H1 (cell line): ENCODE data around the gene TP73. TPM values are rescaled to one million over a fixed set of nuclear protein-coding genes. Genes with fewer than 3 reads are reported as not detected.
A peak's percentile ranks its signal among the peaks of the same experiment; 100 is the strongest.

Source experiments
- CTCF ChIA-PET: fragments of 300-600 bp; sonication (Branson Sonifier 250); formaldehyde crosslinking; loops from one replicate; lab custom pipeline; 2021; ENCODE audit not compliant: partially characterized antibody; lab: Charles Lee
- POLR2A ChIA-PET: fragments of 300-600 bp; sonication (Branson Sonifier 250); formaldehyde crosslinking; loops from one replicate; lab custom pipeline; 2021; ENCODE audit warnings: inconsistent platforms; ENCODE audit not compliant: partially characterized antibody; lab: Charles Lee
- DNase-seq, 2 experiments: peaks; one replicate each; pipeline versions ENCODE4 v3.0.0 to v3.0.0-alpha.2; 2010 to 2022; ENCODE audit warnings: low spot score in 2 of 2, low read depth in 1 of 2, mixed read lengths in 1 of 2
- FAIRE-seq: peaks from 2 replicates; lab custom pipeline; 2011; peaks lifted over from hg19 to GRCh38; lab: Jason Lieb, UNC
- H2AFZ ChIP-seq: 2 replicates; pipeline ENCODE4 v1.8.1; 2012; ENCODE audit warnings: low read length, inconsistent platforms
- H2AK5ac ChIP-seq: 2 replicates; pipeline ENCODE4 v1.6.1; 2013; ENCODE audit warnings: low read depth, low read length
- H2BK120ac ChIP-seq: replicated peaks from 2 replicates; pipeline ENCODE3; 2013; ENCODE audit warnings: low read depth, low read length, inconsistent platforms
- H2BK12ac ChIP-seq: 2 replicates; pipeline ENCODE4 v1.6.1; 2013; ENCODE audit warnings: low read depth, low read length
- H2BK15ac ChIP-seq: 2 replicates; pipeline ENCODE4 v1.6.1; 2013; ENCODE audit warnings: low read length
- H2BK20ac ChIP-seq: 2 replicates; pipeline ENCODE4 v1.6.1; 2013; ENCODE audit warnings: low read length
- H2BK5ac ChIP-seq: 2 replicates; pipeline ENCODE4 v1.6.1; 2013; ENCODE audit warnings: low read depth, low read length
- H3K14ac ChIP-seq: 2 replicates; pipeline ENCODE4 v1.6.1; 2013; ENCODE audit warnings: inconsistent platforms; ENCODE audit not compliant: insufficient read length
- H3K18ac ChIP-seq: 2 replicates; pipeline ENCODE4 v1.6.1; 2013; ENCODE audit warnings: low read length; ENCODE audit errors: extremely low read depth
- H3K23ac ChIP-seq: 2 replicates; pipeline ENCODE4 v1.6.1; 2013; ENCODE audit warnings: inconsistent platforms; ENCODE audit not compliant: insufficient read length
- H3K23me2 ChIP-seq: 2 replicates; pipeline ENCODE4 v1.6.1; 2013; ENCODE audit warnings: low read depth, low read length
- H3K27ac ChIP-seq: 2 replicates; pipeline ENCODE4 v1.6.1; 2011; ENCODE audit warnings: low read depth, low read length, inconsistent platforms
- H3K27me3 ChIP-seq, 4 experiments: replicated peaks in 1 of 4; 1 replicate in 1 of 4; 2 replicates in 3 of 4; pipeline versions ENCODE4 v1.6.1 to v1.8.1; 2011 to 2013; ENCODE audit warnings: low read length in 3 of 4, mild to moderate bottlenecking in 3 of 4, inconsistent platforms in 2 of 4, mixed read lengths in 2 of 4, moderate library complexity in 1 of 4; ENCODE audit not compliant: control insufficient read depth in 3 of 4, insufficient read depth in 3 of 4; ENCODE audit errors: extremely low read depth in 1 of 4
- H3K36me3 ChIP-seq, 4 experiments: 2 replicates each; pipeline versions ENCODE4 v1.6.1 to v1.8.1; 2011 to 2013; ENCODE audit warnings: mild to moderate bottlenecking in 4 of 4, low read length in 3 of 4, moderate library complexity in 2 of 4, control low read depth in 1 of 4, inconsistent platforms in 1 of 4; ENCODE audit not compliant: insufficient read depth in 4 of 4, control insufficient read depth in 2 of 4
- H3K4ac ChIP-seq: replicated peaks from 2 replicates; pipeline ENCODE3; 2013; ENCODE audit warnings: low read length, low read depth, mixed read lengths, inconsistent platforms; ENCODE audit not compliant: insufficient read length
- H3K4me1 ChIP-seq, 4 experiments: replicated peaks in 1 of 4; 1 replicate in 1 of 4; 2 replicates in 3 of 4; pipeline versions ENCODE4 v1.6.1 to v1.8.1; 2011 to 2013; ENCODE audit warnings: low read length in 3 of 4, inconsistent platforms in 2 of 4, mixed read lengths in 1 of 4; ENCODE audit not compliant: insufficient read depth in 4 of 4, control insufficient read depth in 3 of 4
- H3K4me2 ChIP-seq, 2 experiments: 2 replicates each; pipeline versions ENCODE4 v1.6.1 to v1.8.1; 2011 to 2013; ENCODE audit warnings: low read depth in 2 of 2, low read length in 2 of 2, control low read depth in 1 of 2, inconsistent platforms in 1 of 2, mild to moderate bottlenecking in 1 of 2; ENCODE audit not compliant: insufficient read depth in 1 of 2
- H3K4me3 ChIP-seq, 4 experiments: fragments of 200-600, 300-600 bp in 1 of 4; sonication (generic), shearing (Covaris generic), sonication (Bioruptor Twin) in 1 of 4; 2 replicates each; pipeline versions ENCODE4 v1.5.1 to v1.8.1; 2011 to 2016; ENCODE audit warnings: low read length in 4 of 4, low read depth in 3 of 4, control low read depth in 2 of 4, inconsistent platforms in 2 of 4, mild to moderate bottlenecking in 2 of 4, mixed read lengths in 1 of 4, moderate library complexity in 1 of 4; ENCODE audit not compliant: insufficient read depth in 2 of 4; ENCODE audit errors: extremely low read depth in 1 of 4
- H3K56ac ChIP-seq: replicated peaks from 2 replicates; pipeline ENCODE3; 2013; ENCODE audit warnings: low read depth, mild to moderate bottlenecking, mixed read lengths, low read length, inconsistent platforms; ENCODE audit not compliant: insufficient read length
- H3K79me1 ChIP-seq: 2 replicates; pipeline ENCODE4 v1.6.1; 2013; ENCODE audit warnings: low read depth, low read length, control low read depth
- H3K79me2 ChIP-seq, 2 experiments: 2 replicates each; pipeline versions ENCODE4 v1.6.1 to v1.8.1; 2012 to 2013; ENCODE audit warnings: low read length in 2 of 2, mild to moderate bottlenecking in 2 of 2, inconsistent platforms in 1 of 2; ENCODE audit not compliant: insufficient read depth in 2 of 2, control insufficient read depth in 1 of 2
- H3K9ac ChIP-seq, 4 experiments: replicated peaks in 1 of 4; 1 replicate in 1 of 4; 2 replicates in 3 of 4; pipeline versions ENCODE4 v1.6.1 to v1.8.1; 2011 to 2013; ENCODE audit warnings: low read depth in 3 of 4, low read length in 3 of 4, control low read depth in 2 of 4, mild to moderate bottlenecking in 2 of 4, moderate library complexity in 2 of 4, inconsistent platforms in 1 of 4; ENCODE audit errors: extremely low read depth in 1 of 4
- H3K9me3 ChIP-seq, 2 experiments: 2 replicates each; pipeline versions ENCODE4 v1.6.1 to v1.8.1; 2012 to 2013; ENCODE audit warnings: mild to moderate bottlenecking in 2 of 2, moderate library complexity in 2 of 2, control low read depth in 1 of 2, inconsistent platforms in 1 of 2, low read depth in 1 of 2, low read length in 1 of 2, mixed read lengths in 1 of 2; ENCODE audit not compliant: insufficient read depth in 2 of 2
- H4K20me1 ChIP-seq, 2 experiments: replicated peaks in 1 of 2; 2 replicates each; pipeline versions ENCODE3 to v1.8.1; 2011 to 2013; ENCODE audit warnings: inconsistent platforms in 2 of 2, low read length in 2 of 2, mild to moderate bottlenecking in 1 of 2; ENCODE audit not compliant: insufficient read depth in 2 of 2, control insufficient read depth in 1 of 2
- H4K5ac ChIP-seq: 2 replicates; pipeline ENCODE4 v1.6.1; 2013; ENCODE audit warnings: low read length, low read depth, mixed read lengths, inconsistent platforms; ENCODE audit not compliant: insufficient read length
- H4K8ac ChIP-seq: 2 replicates; pipeline ENCODE4 v1.8.0; 2013; ENCODE audit warnings: mild to moderate bottlenecking, moderate library complexity, low read length, inconsistent platforms; ENCODE audit not compliant: insufficient read depth; ENCODE audit errors: extremely low read depth
- H4K91ac ChIP-seq: replicated peaks from 2 replicates; pipeline ENCODE3; 2013; ENCODE audit warnings: low read length, mixed read lengths, inconsistent platforms; ENCODE audit not compliant: insufficient read length
- CBX5 ChIP-seq: fragments of 300-800, 300-1000 bp; sonication (generic); IDR thresholded peaks from 2 replicates; pipeline ENCODE4 v1.7.1; 2016; ENCODE audit warnings: antibody characterized with exemption, low read length, low read depth
- CEBPB ChIP-seq: IDR thresholded peaks from 2 replicates; pipeline ENCODE4 v1.6.1; 2012; ENCODE audit warnings: low read depth, low read length
- CREB1 ChIP-seq: IDR thresholded peaks from 2 replicates; pipeline ENCODE4 v1.6.1; 2012; ENCODE audit warnings: inconsistent platforms
- E2F6 ChIP-seq: IDR thresholded peaks from 2 replicates; pipeline ENCODE4 v1.6.1; 2012; ENCODE audit warnings: inconsistent platforms
- GABPA ChIP-seq: IDR thresholded peaks from 2 replicates; pipeline ENCODE4 v1.6.1; 2011; ENCODE audit warnings: mild to moderate bottlenecking, low read length, moderate library complexity, borderline replicate concordance; ENCODE audit not compliant: insufficient read depth
- RNF2 ChIP-seq: fragments of 200-900, 300-1000 bp; sonication (generic); IDR thresholded peaks from 2 replicates; pipeline ENCODE4 v1.7.1; 2016; ENCODE audit warnings: borderline replicate concordance, low read depth, mild to moderate bottlenecking, antibody characterized with exemption, low read length; ENCODE audit not compliant: poor library complexity, severe bottlenecking; ENCODE audit errors: missing control alignments
- RXRA ChIP-seq: IDR thresholded peaks from 2 replicates; pipeline ENCODE4 v1.6.1; 2011; ENCODE audit warnings: low read depth, mild to moderate bottlenecking, low read length, moderate library complexity; ENCODE audit not compliant: insufficient read depth
- SAP30 ChIP-seq: fragments of 300-600 bp; sonication (generic); IDR thresholded peaks from 2 replicates; pipeline ENCODE4 v1.7.1; 2012; ENCODE audit warnings: low read length, moderate library complexity, mild to moderate bottlenecking, inconsistent platforms; ENCODE audit not compliant: insufficient read depth, insufficient replicate concordance
- TBP ChIP-seq: IDR thresholded peaks from 2 replicates; pipeline ENCODE4 v1.6.1; 2011; ENCODE audit warnings: low read depth, low read length, improper control_type of control experiment
- USF2 ChIP-seq: IDR thresholded peaks from 2 replicates; pipeline ENCODE4 v1.6.1; 2011; ENCODE audit warnings: low read length, improper control_type of control experiment
- WGBS, 2 experiments: shearing (Covaris generic) in 1 of 2; methylation state at CpG; one replicate each; pipeline versions ENCODE4 v1.1.6 to v1.1.7; 2013 to 2015; ENCODE audit warnings: low lambda C conversion rate in 2 of 2, mixed read lengths in 2 of 2, inconsistent platforms in 1 of 2, low coverage in 1 of 2, missing lambda C conversion rate in 1 of 2; ENCODE audit not compliant: insufficient replicate concordance in 2 of 2, insufficient coverage in 1 of 2, insufficient read length in 1 of 2; ENCODE audit errors: extremely low coverage in 1 of 2, missing lambda C conversion rate in 1 of 2; 5-methylcytosine and 5-hydroxymethylcytosine counted together
- polyA plus RNA-seq, 7 experiments: library from polyadenylated mRNA; depleted of rRNA in 3 of 7; stranded (reverse) in 5 of 7; unstranded in 2 of 7; fragments of >200 nt in 5 of 7; fragments of 200-250 nt in 2 of 7; gene quantifications; 1 replicate in 5 of 7; 2 replicates in 1 of 7; 4 replicates in 1 of 7; pipeline versions ENCODE4 v1.2.1 to v1.2.3, GENCODE V29; 2011 to 2013; ENCODE audit warnings: missing spikeins in 2 of 7, mixed read lengths in 2 of 7
- total RNA-seq: library from RNA; stranded (reverse); fragmentation: NEBNext Ultra II Directional; extraction: Animal tissue kit (Norgen Biotek cat#: 25700); gene quantifications from 2 replicates; pipeline ENCODE4 v1.2.1, GENCODE V29; 2021

TP73 gene
- total and polyA plus RNA-seq, 2 of the 8 experiments (the other 6 are each of a cell fraction or from before 2014, with no cell fraction given), result 2.6 to 3.1 TPM

GRCh38 chr1:3687504-3687903 is 35.2 kb downstream of the TP73 start:
- Histone ChIP-seq H3K36me3 (no peaks in the 10 kb centered on the region), H3K4me1 (peaks cover 3 to 31% (median 17%) of the 10 kb centered on the region in 4 experiments), H3K27ac (no peak overlapping the region), H2AFZ (no peak overlapping the region), H2BK120ac (no peak overlapping the region), H3K27me3 (peaks cover 0 to 12% (median 4%) of the 10 kb centered on the region in 4 experiments; a peak in 3 of 7 replicates), H4K91ac (no peak overlapping the region), H3K79me1 (no peaks in the 10 kb centered on the region; the same call in 1 of the 2 replicates), H2BK5ac (peak overlapping the region; percentile 24; the same call in 1 of the 2 replicates), H3K9ac (no peak overlapping the region), H3K79me2 (no peaks in the 10 kb centered on the region), H2BK20ac (0 out of 2 replicates have a peak overlapping the region, but pooled peaks have one; percentile 21), H2BK15ac (no peak overlapping the region), H4K20me1 (peaks cover 0 to 4% of the 10 kb centered on the region in 2 experiments), H4K8ac (0 out of 2 replicates have a peak overlapping the region, but pooled peaks have one; percentile 54), H3K14ac (no peak overlapping the region), H3K4ac (no peak overlapping the region), H3K56ac (no peak overlapping the region), H2AK5ac (no peak overlapping the region; the same call in 1 of the 2 replicates), H3K23ac (no peak overlapping the region), H3K9me3 (no peaks in the 10 kb centered on the region), H4K5ac (no peak overlapping the region), H3K18ac (0 out of 2 replicates have a peak overlapping the region, but pooled peaks have one; percentile 4), H3K4me3 (no peak overlapping the region), H3K23me2 (no peaks in the 10 kb centered on the region; the same call in 1 of the 2 replicates), H2BK12ac (peak overlapping the region; percentile 75; the same call in 1 of the 2 replicates), H3K4me2 (no peak overlapping the region)
- FAIRE-seq (no peak), DNase-seq (no peak)
- ChIA-PET CTCF (interaction anchor here (0.9 to 5.6 kb wide), 7 partner anchors 8 to 1152 kb away, joined by 3 to 32 read pairs (median 3); no protein-coding TSS in a partner anchor), POLR2A (no interaction called here)
- 73% methylated on average over 9 of the region's 12 CpGs; no CpG with 5 or more reads in 1 of the 2 experiments for WGBS, 2 experiments
- TF ChIP-seq E2F6, result no peak
- no peak for TF ChIP-seq CBX5
- no peak for TF ChIP-seq USF2
- TF ChIP-seq TBP, result no peak
- TF ChIP-seq SAP30, result no peak
- TF ChIP-seq CEBPB, result no peak
- TF ChIP-seq RXRA, result no peak
- no peak for TF ChIP-seq GABPA
- TF ChIP-seq CREB1, result no peak
- TF ChIP-seq RNF2, result no peak
